OCI-LY1 (cell line): ENCODE results near the gene C20orf144.

ENCODE experiments used
- H2AFZ ChIP-seq: fragments of 200-600 bp; sonication (generic), shearing (Covaris generic); 2 replicates; pipeline ENCODE4 v1.6.0; 2014; ENCODE audit warnings: antibody characterized with exemption, mild to moderate bottlenecking, low read length
- H3F3A ChIP-seq: fragments of 200-600 bp; sonication (generic), shearing (Covaris generic); 2 replicates; pipeline ENCODE4 v1.6.0; 2014; ENCODE audit warnings: mild to moderate bottlenecking, antibody characterized with exemption, low read length, moderate library complexity; ENCODE audit not compliant: insufficient read depth
- H3K27ac ChIP-seq: fragments of 200-600 bp; sonication (generic); 2 replicates; pipeline ENCODE4 v1.5.1; 2014; ENCODE audit warnings: low read length, mixed run types, mild to moderate bottlenecking, low read depth; ENCODE audit not compliant: poor library complexity, severe bottlenecking
- H3K27me3 ChIP-seq: fragments of 200-600 bp; sonication (generic); 2 replicates; pipeline ENCODE4 v1.6.0; 2014; ENCODE audit warnings: antibody characterized with exemption, mild to moderate bottlenecking, low read length, moderate library complexity; ENCODE audit not compliant: insufficient read depth
- H3K36me3 ChIP-seq: fragments of 200-600 bp; sonication (generic); 2 replicates; pipeline ENCODE4 v1.6.1; 2014; ENCODE audit warnings: mild to moderate bottlenecking, antibody characterized with exemption, low read length, moderate library complexity, mixed read lengths; ENCODE audit not compliant: insufficient read depth
- H3K4me1 ChIP-seq: fragments of 200-600 bp; sonication (generic); 2 replicates; pipeline ENCODE4 v1.5.1; 2014; ENCODE audit warnings: mild to moderate bottlenecking, low read length, moderate library complexity; ENCODE audit not compliant: insufficient read depth, severe bottlenecking
- H3K4me2 ChIP-seq: fragments of 200-600 bp; sonication (generic), shearing (Covaris generic); 2 replicates; pipeline ENCODE4 v1.6.1; 2014; ENCODE audit warnings: low read length
- H3K4me3 ChIP-seq: fragments of 200-600 bp; sonication (generic); 2 replicates; pipeline ENCODE4 v1.5.1; 2014; ENCODE audit warnings: low read length, low read depth, mild to moderate bottlenecking, mixed read lengths; ENCODE audit not compliant: poor library complexity, severe bottlenecking
- H3K79me2 ChIP-seq: fragments of 200-600 bp; shearing (Covaris generic); 2 replicates; pipeline ENCODE4 v1.6.1; 2016; ENCODE audit warnings: mixed run types, low read length, mixed read lengths; ENCODE audit not compliant: insufficient read depth
- H3K9ac ChIP-seq: fragments of 200-600 bp; sonication (generic), shearing (Covaris generic); 2 replicates; pipeline ENCODE4 v1.6.1; 2014; ENCODE audit warnings: mild to moderate bottlenecking, low read length, mixed read lengths
- H3K9me2 ChIP-seq: fragments of 200-600 bp; sonication (generic), shearing (Covaris generic); 2 replicates; pipeline ENCODE4 v1.6.1; 2014; ENCODE audit warnings: low read depth, mild to moderate bottlenecking, low read length, mixed read lengths
- H3K9me3 ChIP-seq: fragments of 200-600 bp; shearing (Covaris generic); 2 replicates; pipeline ENCODE4 v1.6.1; 2014; ENCODE audit warnings: low read length, mixed read lengths
- H4K20me1 ChIP-seq: fragments of 200-600 bp; sonication (generic), shearing (Covaris generic); 2 replicates; pipeline ENCODE4 v1.6.0; 2016; ENCODE audit warnings: mild to moderate bottlenecking, low read length; ENCODE audit not compliant: insufficient read depth
- CTCF ChIP-seq: fragments of 200-600 bp; sonication (generic), shearing (Covaris generic); IDR thresholded peaks from 2 replicates; pipeline ENCODE4 v1.5.1; 2017; ENCODE audit warnings: mild to moderate bottlenecking, antibody characterized with exemption, low read length, moderate library complexity, mixed read lengths
- EZH2 ChIP-seq: fragments of 200-600 bp; sonication (generic), shearing (Covaris generic); IDR thresholded peaks from 2 replicates; pipeline ENCODE4 v1.8.0; 2017; ENCODE audit warnings: borderline replicate concordance, mixed run types, mild to moderate bottlenecking, antibody characterized with exemption, low read length, moderate library complexity, mixed read lengths

The C20orf144 gene

GRCh38 chr20:33655164-33655563 is 7.0 kb upstream of the C20orf144 start:
- Histone ChIP-seq H2AFZ (no peak overlapping the region), H3K79me2 (no peaks in the 10 kb centered on the region), H3K27me3 (no peaks in the 10 kb centered on the region), H3F3A (no peaks in the 10 kb centered on the region), H3K36me3 (peaks cover 46% of the 10 kb centered on the region), H3K9me3 (no peaks in the 10 kb centered on the region), H3K4me1 (peaks cover 28% of the 10 kb centered on the region), H4K20me1 (no peaks in the 10 kb centered on the region), H3K9ac (no peak overlapping the region), H3K4me2 (no peak overlapping the region), H3K27ac (no peak overlapping the region), H3K9me2 (no peaks in the 10 kb centered on the region), H3K4me3 (no peak overlapping the region)
- TF ChIP-seq CTCF (no peak), EZH2 (no peak)

GRCh38 chr20:33656010-33656782 is 5.9 kb upstream of the C20orf144 start:
- TF ChIP-seq EZH2 (no peak), CTCF (no peak)
- Histone ChIP-seq H3K4me1 (peaks cover 33% of the 10 kb centered on the region), H2AFZ (no peak overlapping the region), H3K27me3 (no peaks in the 10 kb centered on the region), H3K9ac (no peak overlapping the region), H3K36me3 (peaks cover 57% of the 10 kb centered on the region), H3F3A (no peaks in the 10 kb centered on the region), H3K9me3 (no peaks in the 10 kb centered on the region), H3K79me2 (no peaks in the 10 kb centered on the region), H3K9me2 (no peaks in the 10 kb centered on the region), H3K4me2 (no peak overlapping the region), H3K4me3 (no peak overlapping the region), H4K20me1 (no peaks in the 10 kb centered on the region), H3K27ac (no peak overlapping the region)

- H3K27ac ChIP-seq = no peak overlapping the region
- TF ChIP-seq CTCF = no peak
- TF ChIP-seq EZH2 = no peak
- peaks cover 62% of the 10 kb centered on the region for H3K36me3 ChIP-seq
- no peaks in the 10 kb centered on the region for H4K20me1 ChIP-seq
- no peaks in the 10 kb centered on the region for H3K27me3 ChIP-seq
- H3K79me2 ChIP-seq = no peaks in the 10 kb centered on the region
- H3K4me1 ChIP-seq = peaks cover 33% of the 10 kb centered on the region
- no peak overlapping the region for H3K9ac ChIP-seq
- no peaks in the 10 kb centered on the region for H3F3A ChIP-seq
- H3K9me3 ChIP-seq = no peaks in the 10 kb centered on the region
- H3K4me2 ChIP-seq = no peak overlapping the region
- H2AFZ ChIP-seq = no peak overlapping the region
- no peak overlapping the region for H3K4me3 ChIP-seq
- H3K9me2 ChIP-seq = no peaks in the 10 kb centered on the region
Measured at GRCh38 chr20:33656783-33657703, 5.1 kb upstream of the C20orf144 start.
